Liver (tissue), 3 donors: ENCODE measurements around the gene STX1A.

Experiments
- CTCF ChIP-seq: fragments of 150-350 bp; IDR thresholded peaks from 2 replicates; pipeline ENCODE4 v1.5.1; 2017; ENCODE audit warnings: improper control_type of control experiment, low read depth, low read length; ENCODE audit not compliant: missing input control
- GABPA ChIP-seq, 2 donors: IDR thresholded peaks in 1 of 2; conservative IDR thresholded peaks in 1 of 2; 2 replicates each; pipeline ENCODE4 v1.6.1; 2016; ENCODE audit warnings: antibody characterized with exemption in 2 of 2, mild to moderate bottlenecking in 1 of 2, moderate library complexity in 1 of 2
- JUND ChIP-seq, 2 donors: IDR thresholded peaks; 2 replicates each; pipeline ENCODE4 v1.6.1; 2016; ENCODE audit warnings: antibody characterized with exemption in 2 of 2
- MAX ChIP-seq: IDR thresholded peaks from 2 replicates; pipeline ENCODE4 v1.6.1; 2016; ENCODE audit warnings: antibody characterized with exemption
- RAD21 ChIP-seq, 2 donors: IDR thresholded peaks; 2 replicates each; pipeline ENCODE4 v1.6.1; 2016; ENCODE audit warnings: antibody characterized with exemption in 2 of 2, mild to moderate bottlenecking in 2 of 2
- REST ChIP-seq: IDR thresholded peaks from 2 replicates; pipeline ENCODE4 v1.6.1; 2016; ENCODE audit warnings: antibody characterized with exemption, mild to moderate bottlenecking
- SP1 ChIP-seq: IDR thresholded peaks from 2 replicates; pipeline ENCODE4 v1.6.1; 2018; ENCODE audit warnings: antibody characterized with exemption, mild to moderate bottlenecking
- YY1 ChIP-seq: IDR thresholded peaks from 2 replicates; pipeline ENCODE4 v1.6.1; 2016; ENCODE audit warnings: antibody characterized with exemption, mild to moderate bottlenecking
- donor health status: healthy.
- donor health status: healthy.

GRCh38 chr7:73736885-73737284, 17.4 kb upstream of the STX1A start:
- TF ChIP-seq CTCF (no peak), RAD21 (IDR thresholded peaks at IDR 0.05) (no peak), YY1 (no peak), JUND (IDR thresholded peaks at IDR 0.05) (no peak), GABPA (IDR thresholded peaks at IDR 0.05 in 1 of 2, conservative IDR thresholded peaks at IDR 0.05 in 1 of 2) (no peak), SP1 (no peak), REST (no peak), MAX (no peak)
